Spleen (tissue), 7 donors: ENCODE data around the gene MSI2.

Experiments used
- CTCF ChIP-seq, 11 experiments: fragments of 200-600 bp in 7 of 11; fragments of 450-650 bp in 4 of 11; sonication (generic) in 4 of 11; IDR thresholded peaks in 8 of 11; conservative IDR thresholded peaks in 3 of 11; 1 replicate in 7 of 11; 2 replicates in 4 of 11; pipeline versions ENCODE4 v1.4.0 to v1.8.0; 2016 to 2021; ENCODE audit warnings: antibody characterized with exemption in 11 of 11, inconsistent platforms in 4 of 11, mild to moderate bottlenecking in 1 of 11
- POLR2AphosphoS5 ChIP-seq, 3 donors: sonication (generic); formaldehyde crosslinking; IDR thresholded peaks; one replicate each; pipeline ENCODE4 v1.5.1; 2017; ENCODE audit warnings: antibody characterized with exemption in 3 of 3
- donor health status: DM: no; HTN: no; CAD: no; lungs with moderate emphysema.
- donor health status: DM: no; HTN: no; CAD: no.
- donor health status: DM: no; HTN: no; CAD: no.

- no peak for TF ChIP-seq CTCF (IDR thresholded peaks at IDR 0.05 in 8 of 11, conservative IDR thresholded peaks at IDR 0.05 in 3 of 11)
- no peak for TF ChIP-seq POLR2AphosphoS5 (IDR thresholded peaks at IDR 0.05)
Measured at GRCh38 chr17:57403236-57403635, 146.9 kb downstream of the MSI2 start.
